Activated CD4-positive, alpha-beta memory T cell treated with anti-CD3 and anti-CD28 coated beads for 36 hours (primary cell): Measurements from ENCODE around the gene KIFAP3. TPM values are rescaled to one million over a fixed set of nuclear protein-coding genes. Genes with fewer than 3 reads are reported as not detected.

Source experiments
- CTCF ChIA-PET: fragments of 350-600 bp; sonication (Branson Sonifier 250); formaldehyde crosslinking; loops from one replicate; lab custom pipeline; 2021; ENCODE audit warnings: antibody characterized with exemption, inconsistent platforms; lab: Charles Lee
- POLR2A ChIA-PET: fragments of 350-600 bp; sonication (Branson Sonifier 250); formaldehyde crosslinking; loops from one replicate; lab custom pipeline; 2021; ENCODE audit warnings: antibody characterized with exemption; lab: Charles Lee
- DNase-seq: peaks from one replicate; pipeline ENCODE4 v3.0.0-alpha.2; 2020
- H3K27ac Mint-ChIP-seq: one replicate; pipeline ENCODE4 v1.8.0; 2021; ENCODE audit warnings: mixed read lengths
- H3K27me3 Mint-ChIP-seq: one replicate; pipeline ENCODE4 v1.8.0; 2021; ENCODE audit warnings: mixed read lengths
- H3K36me3 Mint-ChIP-seq: one replicate; pipeline ENCODE4 v1.8.0; 2021; ENCODE audit warnings: mixed read lengths
- H3K4me1 Mint-ChIP-seq: one replicate; pipeline ENCODE4 v1.8.0; 2021; ENCODE audit warnings: low read depth, mixed read lengths
- H3K4me3 Mint-ChIP-seq: one replicate; pipeline ENCODE4 v1.8.0; 2021; ENCODE audit warnings: mild to moderate bottlenecking, mixed read lengths
- H3K9me3 Mint-ChIP-seq: one replicate; pipeline ENCODE4 v1.8.0; 2021; ENCODE audit warnings: mixed read lengths
- intact Hi-C: fragments of 100-400 bp; cut with micrococcal nuclease; formaldehyde crosslinking; loops from one replicate; pipeline ENCODE4 v1.15.1; 2023
- total RNA-seq, 2 experiments: library from RNA; stranded (reverse); gene quantifications; one replicate each; pipeline ENCODE4 v1.2.3, GENCODE V29; 2021

The KIFAP3 gene
- total RNA-seq, 2 experiments from 2014 or later, result 15.6 to 15.7 TPM

DNA sequence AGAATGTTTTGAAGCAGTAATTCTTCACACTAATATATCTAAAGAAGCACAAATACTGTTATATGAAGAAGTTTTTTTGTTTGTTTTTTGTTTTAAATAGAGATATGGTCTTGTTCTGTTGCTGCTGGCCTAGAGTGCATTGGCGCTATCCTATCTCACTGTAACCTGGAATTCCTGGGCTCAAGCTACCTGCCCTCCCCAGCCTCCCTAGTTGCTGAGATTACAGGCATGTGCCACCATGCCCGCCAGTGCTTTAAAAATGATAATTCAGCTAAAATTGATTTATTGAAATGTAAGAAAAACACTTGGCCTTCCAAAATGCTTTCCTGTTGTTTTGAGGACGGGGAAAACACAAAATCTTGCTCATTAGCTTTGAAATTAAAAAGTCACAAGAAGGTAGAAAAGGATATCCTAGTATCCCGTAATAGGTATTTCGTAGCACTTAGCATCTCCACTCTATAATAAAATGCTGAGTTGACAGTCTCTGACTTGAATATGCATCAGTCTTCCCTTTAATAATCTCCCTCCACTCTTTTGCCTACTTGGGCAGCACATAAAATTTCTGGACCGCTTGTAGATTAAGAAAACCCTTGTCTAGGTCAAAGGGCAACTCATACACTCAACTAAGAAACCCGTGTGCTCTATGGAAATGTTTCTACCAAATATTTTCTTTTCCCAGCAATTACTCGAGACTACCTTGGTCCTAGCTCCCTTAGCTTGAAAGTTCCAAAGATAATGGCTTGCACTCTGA is 182.1 kb downstream of the KIFAP3 start:
- POLR2A ChIA-PET, result interaction anchor here (1.4 to 1.6 kb wide), 3 partner anchors 10 to 306 kb away, joined by 3 to 5 read pairs (median 4); partner anchors contain the start of gene F5

DNA sequence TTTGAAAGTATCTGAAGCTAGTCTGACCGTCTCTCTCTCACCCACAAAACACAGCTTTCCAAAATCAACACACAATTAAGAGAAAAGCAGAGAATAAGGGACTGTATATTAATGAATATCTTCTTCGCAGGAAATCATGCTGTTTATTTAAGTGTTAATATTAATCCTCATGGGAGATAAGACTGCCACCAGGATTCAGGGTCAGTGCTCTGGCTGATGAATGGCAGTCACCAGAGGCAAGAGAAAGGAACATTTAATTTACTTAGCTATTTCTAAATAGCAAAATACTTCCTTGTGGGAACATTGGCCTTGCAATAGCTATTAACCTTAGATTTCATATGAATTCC is 183.0 kb downstream of the KIFAP3 start:
- DNase-seq, result no peak
- intact Hi-C loops, result loop anchor here (1.0 to 5.0 kb wide), 7 partner anchors 96 to 1954 kb away; partner anchors contain the start of genes BLZF1, DCAF6, F5 and MPC2
- Mint-ChIP-seq H3K36me3 (peaks cover 16% of the 10 kb centered on the region), H3K4me3 (peak overlapping the region; percentile 82), H3K27ac (peak overlapping the region; percentile 92), H3K27me3 (no peaks in the 10 kb centered on the region), H3K9me3 (no peaks in the 10 kb centered on the region), H3K4me1 (peaks cover 47% of the 10 kb centered on the region)
- ChIA-PET CTCF (interaction anchor here (0.6 to 2.1 kb wide), 2 partner anchors 17 to 1409 kb away, joined by 3 to 6 read pairs; no protein-coding TSS in a partner anchor), POLR2A (interaction anchor here (1.1 to 1.6 kb wide), 2 partner anchors 11 to 32 kb away, joined by 4 to 5 read pairs; no protein-coding TSS in a partner anchor)

More for the DNA sequence above, 182.1 kb downstream of the KIFAP3 start:
- CTCF ChIA-PET, result interaction anchor here (0.6 to 2.1 kb wide), 2 partner anchors 16 to 26 kb away, joined by 3 to 6 read pairs; no protein-coding TSS in a partner anchor
- no peak for DNase-seq
- Mint-ChIP-seq H3K36me3 (peaks cover 13% of the 10 kb centered on the region), H3K4me1 (peaks cover 46% of the 10 kb centered on the region), H3K9me3 (no peaks in the 10 kb centered on the region), H3K27me3 (no peaks in the 10 kb centered on the region), H3K27ac (peak overlapping the region; percentile 92), H3K4me3 (peak overlapping the region; percentile 82)
- intact Hi-C loops, result loop anchor here (2.0 to 5.0 kb wide), 7 partner anchors 184 to 1955 kb away; partner anchors contain the start of genes BLZF1, DCAF6, MPC2 and NME7

DNA sequence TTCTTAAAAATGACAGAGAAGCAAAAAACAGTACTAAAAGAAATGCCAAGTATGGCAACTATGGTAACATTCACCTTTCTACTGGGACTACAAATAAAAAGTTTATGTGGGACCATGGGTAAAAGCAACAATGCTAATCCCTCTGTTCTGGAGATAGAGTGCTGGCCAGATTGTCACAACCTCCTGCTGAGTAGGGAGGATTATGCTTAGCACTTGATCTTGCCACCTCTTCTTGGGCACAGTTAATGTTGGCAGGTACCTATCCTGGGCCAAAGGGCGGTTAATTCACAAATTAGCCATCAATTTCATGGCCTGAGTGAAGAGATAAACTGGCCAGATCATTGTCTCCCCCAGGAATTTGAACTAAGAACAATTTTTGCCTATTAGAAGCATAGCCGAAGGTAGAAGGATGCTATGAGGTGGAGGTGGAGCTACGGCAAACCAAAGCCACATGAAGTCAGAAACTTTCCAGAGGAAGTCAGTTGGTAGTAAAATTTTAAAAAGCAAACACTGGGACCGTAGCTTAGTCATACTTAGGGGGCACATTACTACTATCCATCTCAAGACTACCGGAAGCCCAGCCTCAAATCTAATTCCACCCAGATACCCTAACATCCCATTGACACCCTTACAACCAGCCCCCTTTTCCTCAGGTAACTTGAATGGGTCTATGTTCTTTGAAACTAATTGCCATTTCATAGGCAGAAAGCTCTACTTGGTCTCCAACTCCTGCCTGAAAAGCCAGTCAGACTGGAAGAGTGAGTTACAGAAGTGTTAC is 183.5 kb downstream of the KIFAP3 start:
- Mint-ChIP-seq H3K36me3 (peaks cover 20% of the 10 kb centered on the region), H3K27ac (peak overlapping the region; percentile 92), H3K27me3 (no peaks in the 10 kb centered on the region)

DNA sequence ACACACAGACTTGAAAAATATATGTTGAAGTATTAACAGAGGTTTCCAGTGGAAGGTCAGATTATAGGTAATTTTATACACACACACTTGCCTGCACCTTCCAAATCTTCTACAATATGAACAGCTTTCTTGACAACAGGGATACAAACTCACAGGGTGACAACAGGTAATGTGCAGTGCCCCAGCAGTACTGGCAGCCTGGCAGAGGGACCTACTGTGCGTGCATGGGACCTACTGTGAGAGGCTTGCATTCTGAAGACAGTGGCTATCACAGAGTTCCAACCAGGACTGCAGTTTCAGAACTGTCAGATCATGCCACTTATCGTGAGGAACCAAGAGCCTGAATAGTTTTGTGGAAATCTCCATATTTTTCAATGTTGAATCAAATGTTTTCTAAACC is 184.6 kb downstream of the KIFAP3 start:
- ChIA-PET POLR2A (no interaction called here), CTCF (interaction anchor here (2.1 kb wide), 1 partner anchor 19 kb away, joined by 6 read pairs; no protein-coding TSS in a partner anchor)

More for the DNA sequence above, 183.5 kb downstream of the KIFAP3 start:
- intact Hi-C loops, result loop anchor here (1.0 to 5.0 kb wide), 7 partner anchors 96 to 1954 kb away; partner anchors contain the start of genes BLZF1, DCAF6, F5 and MPC2
- POLR2A ChIA-PET, result interaction anchor here (0.7 to 1.6 kb wide), 3 partner anchors 12 to 523 kb away, joined by 3 to 5 read pairs (median 4); partner anchors contain the start of gene BLZF1
- Mint-ChIP-seq H3K4me1 (peaks cover 47% of the 10 kb centered on the region), H3K9me3 (no peaks in the 10 kb centered on the region), H3K4me3 (peak overlapping the region; percentile 82)
- peak; percentile 58 for DNase-seq
- CTCF ChIA-PET, result interaction anchor here (0.6 to 2.1 kb wide), 2 partner anchors 18 to 1410 kb away, joined by 3 to 6 read pairs; no protein-coding TSS in a partner anchor

DNA sequence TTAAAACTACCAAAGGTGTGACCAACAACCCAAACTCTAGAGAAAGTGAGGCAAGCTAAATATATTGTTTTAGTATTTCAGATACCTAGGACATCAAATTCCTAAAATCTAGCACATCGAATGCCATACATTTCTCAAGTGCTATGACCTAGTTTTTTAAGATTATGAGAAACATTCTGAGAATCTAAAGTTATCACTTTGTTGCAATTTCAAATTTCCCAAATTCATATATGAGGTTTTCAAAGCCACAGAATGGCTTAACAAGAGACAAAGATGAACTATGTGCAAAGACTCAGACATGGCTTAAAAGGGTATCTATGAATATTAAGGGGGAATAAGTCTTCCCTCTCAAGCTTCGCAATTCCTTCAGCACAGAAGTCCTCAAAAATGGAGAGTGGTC is 187.6 kb downstream of the KIFAP3 start:
- CTCF ChIA-PET, result no interaction called here
- Mint-ChIP-seq H3K27me3 (no peaks in the 10 kb centered on the region), H3K9me3 (no peaks in the 10 kb centered on the region), H3K4me1 (peaks cover 46% of the 10 kb centered on the region), H3K27ac (no peak overlapping the region), H3K36me3 (peaks cover 28% of the 10 kb centered on the region), H3K4me3 (no peak overlapping the region)
- intact Hi-C loops, result no loop called here
- DNase-seq, result no peak
- POLR2A ChIA-PET, result no interaction called here

More for the DNA sequence above, 184.6 kb downstream of the KIFAP3 start:
- Mint-ChIP-seq H3K9me3 (no peaks in the 10 kb centered on the region), H3K27me3 (no peaks in the 10 kb centered on the region), H3K36me3 (peaks cover 24% of the 10 kb centered on the region), H3K4me1 (peaks cover 55% of the 10 kb centered on the region), H3K4me3 (no peak overlapping the region), H3K27ac (peak overlapping the region; percentile 31)
- intact Hi-C loops, result loop anchor here (2.0 to 5.0 kb wide), 6 partner anchors 198 to 1953 kb away; partner anchors contain the start of genes BLZF1, DCAF6, F5 and MPC2
- DNase-seq, result no peak

DNA sequence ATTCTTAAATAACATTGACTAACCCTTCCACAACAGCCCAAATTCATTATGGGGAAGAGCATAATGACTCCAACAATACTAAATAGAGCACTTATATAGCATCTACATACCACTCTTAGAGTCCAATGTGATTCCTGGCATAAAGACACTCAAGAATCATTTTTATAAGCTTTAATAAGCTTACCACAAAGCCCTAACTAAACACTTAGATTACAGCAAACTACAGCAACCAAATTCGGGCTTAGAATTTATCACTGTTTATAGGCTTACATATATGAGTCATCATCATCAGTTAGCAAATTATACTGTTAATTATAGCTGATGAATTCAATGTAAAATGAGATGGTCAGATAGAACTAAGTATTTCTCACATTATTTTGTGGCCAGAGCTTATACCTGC is 188.1 kb downstream of the KIFAP3 start:
- Mint-ChIP-seq H3K27me3 (no peaks in the 10 kb centered on the region), H3K9me3 (no peaks in the 10 kb centered on the region), H3K4me3 (no peak overlapping the region), H3K36me3 (peaks cover 32% of the 10 kb centered on the region), H3K27ac (no peak overlapping the region), H3K4me1 (peaks cover 46% of the 10 kb centered on the region)
- POLR2A ChIA-PET, result no interaction called here
- CTCF ChIA-PET, result interaction anchor here (1.0 kb wide), 1 partner anchor 33 kb away, joined by 3 read pairs; no protein-coding TSS in a partner anchor
- no peak for DNase-seq
- intact Hi-C loops, result no loop called here

DNA sequence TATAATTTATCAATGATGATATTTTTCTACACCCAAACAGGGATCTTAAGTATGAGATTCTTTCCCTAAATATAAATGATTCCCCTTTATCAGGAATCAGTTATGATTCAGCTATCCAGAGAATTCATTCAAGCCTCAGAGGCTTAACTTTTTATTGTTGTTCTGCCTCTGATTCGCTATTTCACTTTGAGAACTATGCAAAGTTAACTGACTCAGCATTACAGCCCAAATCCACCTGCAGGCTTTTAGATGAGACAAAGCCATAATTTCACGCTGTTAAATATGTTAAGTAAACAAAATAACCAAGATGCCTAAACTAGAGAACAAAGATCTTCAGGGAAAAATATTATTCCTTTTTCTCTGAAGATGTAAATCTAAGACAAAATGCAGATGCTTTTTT is 189.3 kb downstream of the KIFAP3 start:
- Mint-ChIP-seq H3K36me3 (peaks cover 32% of the 10 kb centered on the region), H3K27me3 (no peaks in the 10 kb centered on the region), H3K4me3 (no peak overlapping the region), H3K27ac (no peak overlapping the region), H3K4me1 (peaks cover 38% of the 10 kb centered on the region), H3K9me3 (no peaks in the 10 kb centered on the region)
- intact Hi-C loops, result no loop called here
- CTCF ChIA-PET, result no interaction called here
- no peak for DNase-seq
- POLR2A ChIA-PET, result no interaction called here

DNA sequence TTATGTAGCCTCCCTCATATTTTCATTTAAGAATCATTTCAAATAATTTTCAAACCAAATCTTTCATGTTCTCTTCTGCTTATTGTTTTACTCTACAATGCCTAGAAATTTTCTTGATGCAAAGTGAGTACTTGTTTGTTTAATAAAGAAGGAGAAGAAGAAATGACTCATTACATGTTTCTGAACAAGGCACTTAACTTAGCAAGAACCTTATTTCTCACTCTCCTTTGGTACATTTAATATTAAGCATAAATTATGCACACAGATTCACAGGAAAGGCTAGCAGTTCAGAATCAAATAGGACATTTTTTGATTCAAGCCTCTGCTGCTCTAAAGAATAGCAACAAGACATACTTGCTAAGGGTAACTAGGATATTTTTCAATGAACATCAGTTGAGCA is 189.9 kb downstream of the KIFAP3 start:
- CTCF ChIA-PET, result no interaction called here
- intact Hi-C loops, result no loop called here
- no peak overlapping the region for H3K4me3 Mint-ChIP-seq
- no peaks in the 10 kb centered on the region for H3K9me3 Mint-ChIP-seq
- peaks cover 34% of the 10 kb centered on the region for H3K4me1 Mint-ChIP-seq
- H3K27me3 Mint-ChIP-seq, result no peaks in the 10 kb centered on the region
- no peak overlapping the region for H3K27ac Mint-ChIP-seq
- peaks cover 32% of the 10 kb centered on the region for H3K36me3 Mint-ChIP-seq
- DNase-seq, result no peak
- POLR2A ChIA-PET, result interaction anchor here (1.5 kb wide), 1 partner anchor 9 kb away, joined by 4 read pairs; the partner anchor contains the start of gene SCYL3

DNA sequence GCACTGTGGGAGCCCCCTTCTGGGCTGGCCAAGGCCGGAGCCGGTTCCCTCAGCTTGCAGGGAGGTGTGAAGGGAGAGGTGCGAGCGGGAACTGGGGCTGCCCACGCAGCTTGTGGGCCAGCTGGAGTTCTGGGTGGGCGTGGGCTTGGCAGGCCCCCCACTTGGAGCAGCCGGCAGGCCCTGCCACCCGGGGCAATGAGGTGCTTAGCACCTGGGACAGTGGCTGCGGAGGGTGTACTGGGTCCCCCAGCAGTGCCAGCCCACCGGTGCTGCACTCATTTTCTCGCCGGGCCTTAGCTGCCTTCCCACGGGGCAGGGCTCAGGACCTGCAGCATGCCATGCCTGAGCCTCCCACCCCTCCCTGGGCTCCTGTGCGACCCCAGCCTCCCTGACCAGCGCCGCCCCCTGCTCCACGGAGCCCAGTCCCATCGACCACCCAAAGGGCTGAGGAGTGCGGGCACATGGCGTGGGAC is 192.4 kb downstream of the KIFAP3 start:
- no peak overlapping the region for H3K4me3 Mint-ChIP-seq
- no peaks in the 10 kb centered on the region for H3K9me3 Mint-ChIP-seq
- H3K4me1 Mint-ChIP-seq, result peaks cover 27% of the 10 kb centered on the region
- intact Hi-C loops, result no loop called here
- H3K36me3 Mint-ChIP-seq, result peaks cover 30% of the 10 kb centered on the region
- ChIA-PET CTCF (no interaction called here), POLR2A (no interaction called here)
- DNase-seq, result no peak
- no peak overlapping the region for H3K27ac Mint-ChIP-seq
- H3K27me3 Mint-ChIP-seq, result no peaks in the 10 kb centered on the region

DNA sequence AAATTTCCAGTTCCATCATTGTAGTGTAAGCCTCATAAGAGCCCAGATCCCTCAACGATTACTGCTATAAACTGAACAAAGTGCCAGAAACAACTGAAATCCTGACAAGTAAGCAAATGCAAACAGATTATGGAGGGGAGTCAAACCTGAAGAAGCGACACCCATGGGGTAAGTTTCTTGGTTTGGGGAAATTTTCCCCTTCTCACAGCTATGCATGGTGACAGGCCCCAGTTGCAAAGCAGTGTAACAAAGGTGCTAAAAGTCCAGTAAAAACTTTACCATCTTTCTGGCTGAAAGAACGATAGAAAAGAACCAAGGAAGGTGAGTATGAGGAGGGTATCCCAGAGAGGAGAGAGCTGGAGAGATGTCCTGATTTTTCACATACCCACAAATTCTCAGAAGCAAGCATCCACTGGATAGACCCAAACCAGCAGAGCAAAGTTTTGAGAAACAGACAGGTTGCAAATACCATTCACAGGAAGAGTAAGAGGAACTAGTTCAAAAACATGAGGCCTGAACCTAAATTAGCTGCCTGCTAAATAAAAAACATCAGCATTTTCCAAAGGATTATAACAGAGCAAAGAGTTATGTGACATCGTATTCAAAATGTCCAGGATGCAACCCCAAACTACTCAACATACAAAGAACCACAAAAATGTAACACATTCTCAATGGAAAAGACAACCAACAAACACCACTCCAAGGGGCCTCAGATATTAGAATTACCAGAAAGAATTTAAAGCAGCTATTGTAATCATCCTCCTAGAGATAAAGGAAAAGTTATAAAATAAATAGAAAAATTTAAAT is 195.3 kb downstream of the KIFAP3 start:
- Mint-ChIP-seq H3K4me1 (peaks cover 18% of the 10 kb centered on the region), H3K27ac (no peak overlapping the region), H3K27me3 (no peaks in the 10 kb centered on the region), H3K4me3 (no peak overlapping the region), H3K36me3 (peaks cover 38% of the 10 kb centered on the region), H3K9me3 (no peaks in the 10 kb centered on the region)
- ChIA-PET CTCF (no interaction called here), POLR2A (no interaction called here)
- intact Hi-C loops, result no loop called here
- no peak for DNase-seq

DNA sequence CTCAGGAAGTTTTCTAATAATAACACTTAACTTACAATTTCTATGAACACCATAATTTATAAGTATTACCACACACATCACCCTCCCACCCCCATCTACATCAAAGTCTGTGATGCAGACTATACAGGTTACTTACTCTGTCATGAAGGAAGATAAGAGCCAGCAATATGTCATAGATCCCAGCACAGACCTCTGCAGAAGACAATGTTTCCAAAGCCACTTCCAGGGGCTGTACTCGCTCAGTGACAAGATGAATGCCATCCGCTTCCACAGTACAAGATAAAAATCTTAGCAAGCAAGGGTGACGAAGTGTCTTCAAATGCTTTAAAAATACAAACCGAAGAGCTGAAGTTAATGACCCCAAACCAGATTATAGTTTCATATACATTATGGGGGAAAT is 196.0 kb downstream of the KIFAP3 start:
- intact Hi-C loops, result no loop called here
- CTCF ChIA-PET, result no interaction called here
- peaks cover 23% of the 10 kb centered on the region for H3K4me1 Mint-ChIP-seq
- H3K27me3 Mint-ChIP-seq, result no peaks in the 10 kb centered on the region
- peaks cover 44% of the 10 kb centered on the region for H3K36me3 Mint-ChIP-seq
- H3K4me3 Mint-ChIP-seq, result no peak overlapping the region
- DNase-seq, result no peak
- H3K27ac Mint-ChIP-seq, result no peak overlapping the region
- no peaks in the 10 kb centered on the region for H3K9me3 Mint-ChIP-seq
- POLR2A ChIA-PET, result no interaction called here
